Measurements from ENCODE around the gene NEBL. TPM values are rescaled to one million over a fixed set of nuclear protein-coding genes. Genes with fewer than 3 reads are reported as not detected.
"Not testable (repeated sequence)": the region's sequence is repeated elsewhere in the genome, so short reads cannot be mapped to it uniquely, and the experiment has no call there.

The NEBL gene
- 2.6 and 2.9 TPM in 2 replicates for total RNA-seq

- DNase-seq = no peak
Observed at GRCh38 chr10:20897146-20897825, at the start of gene NEBL. Gene NEBL, minus strand, starts transcription at chr10:20897311. Its CDS starts 106 bp downstream, at chr10:20897205.

- no peak for DNase-seq
Observed at GRCh38 chr10:20945546-20946332, 48.6 kb upstream of the NEBL start.

- no peak for DNase-seq
Observed at GRCh38 chr10:20944789-20945502, 47.8 kb upstream of the NEBL start.

GRCh38 chr10:20939414-20939813, 42.3 kb upstream of the NEBL start:
- not testable (repeated sequence) for DNase-seq

GRCh38 chr10:20936396-20936795, 39.3 kb upstream of the NEBL start:
- DNase-seq = no peak

GRCh38 chr10:20935931-20936330, 38.8 kb upstream of the NEBL start:
- DNase-seq = no peak

GRCh38 chr10:20935301-20935700, 38.2 kb upstream of the NEBL start:
- DNase-seq = no peak

- DNase-seq = no peak
Observed at GRCh38 chr10:20933705-20934104, 36.6 kb upstream of the NEBL start.

- no peak for DNase-seq
Observed at GRCh38 chr10:20932606-20933126, 35.6 kb upstream of the NEBL start.

- DNase-seq = no peak
Observed at GRCh38 chr10:20931156-20931795, 34.2 kb upstream of the NEBL start.

GRCh38 chr10:20927456-20927855, 30.3 kb upstream of the NEBL start:
- no peak for DNase-seq

- DNase-seq = no peak
Observed at GRCh38 chr10:20922451-20922850, 25.3 kb upstream of the NEBL start.

- DNase-seq = no peak
Observed at GRCh38 chr10:20922033-20922432, 24.9 kb upstream of the NEBL start.

- DNase-seq = no peak
Observed at GRCh38 chr10:20920061-20920460, 22.9 kb upstream of the NEBL start.

- DNase-seq = no peak
Observed at GRCh38 chr10:20919481-20919880, 22.4 kb upstream of the NEBL start.

GRCh38 chr10:20916976-20917375, 19.9 kb upstream of the NEBL start:
- DNase-seq = no peak

GRCh38 chr10:20912969-20913368, 15.9 kb upstream of the NEBL start:
- no peak for DNase-seq

GRCh38 chr10:20911626-20912025, 14.5 kb upstream of the NEBL start:
- no peak for DNase-seq

- DNase-seq = no peak
Observed at GRCh38 chr10:20909801-20910200, 12.7 kb upstream of the NEBL start.

GRCh38 chr10:20908391-20908790, 11.3 kb upstream of the NEBL start:
- no peak for DNase-seq

- DNase-seq = no peak
Observed at GRCh38 chr10:20903635-20904390, 6.7 kb upstream of the NEBL start.

GRCh38 chr10:20901110-20901509, 4.0 kb upstream of the NEBL start:
- DNase-seq = no peak

Data from dermis blood vessel endothelial cell (primary cell).